Heart left ventricle (tissue), 16 donors: ENCODE results near the gene GNA14. TPM values are rescaled to one million over a fixed set of nuclear protein-coding genes. Genes with fewer than 3 reads are reported as not detected.

Experiments used
- ATAC-seq, 4 donors: fragments of 200-7000 bp; cut with Tn5 transposase; one replicate each; pipeline ENCODE4 v1.9.1; 2020 to 2022; ENCODE audit warnings: moderate library complexity in 4 of 4, mild to moderate bottlenecking in 3 of 4, moderate number of reproducible peaks in 1 of 4
- DNase-seq, 5 donors: peaks; one replicate each; pipeline ENCODE4 v3.0.0-alpha.2; 2020
- H3K27ac ChIP-seq, 12 donors: fragments of 200-600 bp; sonication (generic) in 4 of 12; one replicate each; pipeline versions ENCODE4 v1.5.0 to v1.8.0; 2016 to 2022; ENCODE audit warnings: mild to moderate bottlenecking in 2 of 12
- H3K27me3 ChIP-seq, 9 donors: fragments of 200-600 bp; sonication (generic) in 2 of 9; one replicate each; pipeline versions ENCODE4 v1.5.1 to v1.8.0; 2016 to 2022; ENCODE audit warnings: mild to moderate bottlenecking in 3 of 9
- H3K36me3 ChIP-seq, 9 donors: fragments of 200-600 bp; sonication (generic) in 2 of 9; one replicate each; pipeline versions ENCODE4 v1.5.0 to v1.8.0; 2018 to 2022; ENCODE audit warnings: mild to moderate bottlenecking in 2 of 9
- H3K4me1 ChIP-seq, 12 donors: fragments of 200-600 bp; sonication (generic) in 4 of 12; one replicate each; pipeline versions ENCODE4 v1.5.0 to v1.8.0; 2016 to 2022; ENCODE audit warnings: mild to moderate bottlenecking in 3 of 12
- H3K4me3 ChIP-seq, 12 donors: fragments of 200-600 bp; sonication (generic) in 4 of 12; one replicate each; pipeline versions ENCODE4 v1.5.0 to v1.8.0; 2017 to 2022; ENCODE audit warnings: mild to moderate bottlenecking in 9 of 12, moderate library complexity in 4 of 12
- H3K9me3 ChIP-seq, 12 donors: fragments of 200-600 bp; sonication (generic) in 4 of 12; one replicate each; pipeline versions ENCODE4 v1.5.0 to v1.8.0; 2016 to 2022; ENCODE audit warnings: mild to moderate bottlenecking in 1 of 12
- CTCF ChIP-seq, 12 donors: fragments of 200-600 bp; sonication (generic) in 4 of 12; IDR thresholded peaks; one replicate each; pipeline versions ENCODE4 v1.5.0 to v1.8.0; 2018 to 2022; ENCODE audit warnings: antibody characterized with exemption in 12 of 12, mild to moderate bottlenecking in 5 of 12
- POLR2A ChIP-seq, 2 donors: fragments of 450-650 bp; IDR thresholded peaks; one replicate each; pipeline ENCODE4 v1.6.1; 2017; ENCODE audit warnings: antibody characterized with exemption in 2 of 2, mild to moderate bottlenecking in 2 of 2, moderate library complexity in 2 of 2
- WGBS, 4 donors: extraction: QIAGEN DNeasy Blood & Tissue Kit in 2 of 4; methylation state at CpG; one replicate each; pipeline versions ENCODE4 v1.1.5 to v1.1.7; 2013 to 2018; 5-methylcytosine and 5-hydroxymethylcytosine counted together
- intact Hi-C, 10 donors: fragments of 100-400 bp; cut with DNase I; formaldehyde crosslinking; loops; one replicate each; pipeline versions ENCODE4 v1.11.1 to v1.14.2; 2022
- polyA plus RNA-seq, 2 donors: library from polyadenylated mRNA; stranded (reverse); fragments of 200-250 nt; gene quantifications; one replicate each; pipeline ENCODE4 v1.2.3, GENCODE V29; 2013
- total RNA-seq, 9 donors: library from RNA; depleted of rRNA in 2 of 9; stranded (reverse); fragments of >200 nt in 2 of 9; fragmentation: NEBNext Ultra II Directional in 3 of 9; extraction: Animal tissue kit (Norgen Biotek cat#: 25700) in 3 of 9; gene quantifications; one replicate each; pipeline versions ENCODE4 v1.1.0 to v1.2.4, GENCODE V29; 2016 to 2023
- donor health status: ischemic (EF 13 %, LVEDD 7.1; RV severe dilation, severe dysfunction).
- donor health status: healthy with polysubstance abuse.
- donor health status: DM: no; HTN: yes; CAD: no.
- donor health status: DM: no; HTN: no; CAD: no.
- donor health status: ischemic (EF 25% LVEDD 6.9; RV normal size, moderate dysfunction).
- donor health status: ischemic (EF 25% LVEDD 5.7; RV mildly dilated, moderate dysfunction).
- donor health status: healthy.
- donor health status: DM: yes; HTN: yes; CAD: no.
- donor health status: ischemic (EF 35%, LVEDD 5.7; RV mildly dilated, moderate dysfunction).
- donor health status: nonischemic (EF 11% LVEDD 7.7; RV severe dilation, severe dysfunction).
- donor health status: DM: yes; HTN: yes; CAD: no.
- donor health status: PGD.
- donor health status: ischemic (EF 29% LVEDD 5.4; RV normal size, mild dysfunction).
- donor health status: nonischemic (EF 23%, LVEDD 6.1; RV moderate dilation, normal function).

Gene GNA14
- total and polyA plus RNA-seq, 11 donors, result 0.38 to 6.5 (median 1.3) TPM

GRCh38 chr9:77561331-77562018 lies 86.6 kb downstream of the GNA14 start:
- Histone ChIP-seq H3K9me3 (no peaks in the 10 kb centered on the region), H3K4me3 (no peak overlapping the region), H3K27me3 (no peaks in the 10 kb centered on the region), H3K27ac (no peak overlapping the region), H3K4me1 (peaks cover 0 to 19% (median 0%) of the 10 kb centered on the region in 12 donors), H3K36me3 (no peaks in the 10 kb centered on the region)
- WGBS, 4 donors, result 62 to 66% (median 65%) methylated on average over 2 of the region's 2 CpGs
- intact Hi-C loops, result loop anchor here in 1 of 10 donors (10.0 kb wide), 1 partner anchor 83 kb away; the partner anchor contains the start of gene GNA14
- no peak for TF ChIP-seq CTCF (IDR thresholded peaks at IDR 0.05)
- TF ChIP-seq POLR2A (IDR thresholded peaks at IDR 0.05), result no peak
- DNase-seq (no peak), ATAC-seq (no peak)

- ATAC-seq, result no peak
- DNase-seq, result no peak
- intact Hi-C loops, result no loop called here
- no peak for TF ChIP-seq POLR2A (IDR thresholded peaks at IDR 0.05)
- Histone ChIP-seq H3K4me1 (peaks cover 0 to 8% (median 0%) of the 10 kb centered on the region in 12 donors), H3K9me3 (no peaks in the 10 kb centered on the region), H3K27me3 (no peaks in the 10 kb centered on the region), H3K36me3 (no peaks in the 10 kb centered on the region), H3K4me3 (no peak overlapping the region), H3K27ac (no peak overlapping the region)
- WGBS, 4 donors, result 60 to 79% (median 63%) methylated on average over 1 of the region's 1 CpG
Observed at GRCh38 chr9:77556396-77556795, 91.7 kb downstream of the GNA14 start.

- no peaks in the 10 kb centered on the region for H3K9me3 ChIP-seq
- peak overlapping the region in 4 of 12 donors; percentile 1 to 32 (median 27) for H3K27ac ChIP-seq
- H3K36me3 ChIP-seq, result no peaks in the 10 kb centered on the region
- ATAC-seq (no peak), DNase-seq (no peak)
- H3K27me3 ChIP-seq, result no peaks in the 10 kb centered on the region
- peaks cover 0 to 8% (median 0%) of the 10 kb centered on the region in 12 donors for H3K4me1 ChIP-seq
- TF ChIP-seq POLR2A (IDR thresholded peaks at IDR 0.05) (no peak), CTCF (IDR thresholded peaks at IDR 0.05) (no peak)
- WGBS, 4 donors, result 43 to 51% (median 44%) methylated on average over 2 of the region's 2 CpGs
- intact Hi-C loops, result no loop called here
- peak overlapping the region in 2 of 12 donors; percentile 2 to 6 for H3K4me3 ChIP-seq
Observed at GRCh38 chr9:77554586-77555105, 93.5 kb downstream of the GNA14 start.

GRCh38 chr9:77547106-77547730 lies 100.9 kb downstream of the GNA14 start:
- WGBS, 4 donors, result 62 to 69% (median 66%) methylated on average over 5 of the region's 5 CpGs
- H3K4me3 ChIP-seq, result no peak overlapping the region
- TF ChIP-seq POLR2A (IDR thresholded peaks at IDR 0.05) (no peak), CTCF (IDR thresholded peaks at IDR 0.05) (no peak)
- H3K9me3 ChIP-seq, result peaks cover 0 to 8% (median 2%) of the 10 kb centered on the region in 12 donors
- H3K27ac ChIP-seq, result no peak overlapping the region
- intact Hi-C loops, result no loop called here
- H3K4me1 ChIP-seq, result no peaks in the 10 kb centered on the region
- no peak for ATAC-seq
- no peaks in the 10 kb centered on the region for H3K36me3 ChIP-seq
- no peak for DNase-seq
- H3K27me3 ChIP-seq, result no peaks in the 10 kb centered on the region
